NCI-H2107 treated with DMSO at 0.1 percent for 48 hours (cell line): Measurements from ENCODE around the gene STYXL1.

ENCODE experiments used
- DNase-seq: peaks from one replicate; lab custom pipeline; 2025; ENCODE audit not compliant: unreplicated experiment; lab: John Stamatoyannopoulos, UW

Gene STYXL1

DNA sequence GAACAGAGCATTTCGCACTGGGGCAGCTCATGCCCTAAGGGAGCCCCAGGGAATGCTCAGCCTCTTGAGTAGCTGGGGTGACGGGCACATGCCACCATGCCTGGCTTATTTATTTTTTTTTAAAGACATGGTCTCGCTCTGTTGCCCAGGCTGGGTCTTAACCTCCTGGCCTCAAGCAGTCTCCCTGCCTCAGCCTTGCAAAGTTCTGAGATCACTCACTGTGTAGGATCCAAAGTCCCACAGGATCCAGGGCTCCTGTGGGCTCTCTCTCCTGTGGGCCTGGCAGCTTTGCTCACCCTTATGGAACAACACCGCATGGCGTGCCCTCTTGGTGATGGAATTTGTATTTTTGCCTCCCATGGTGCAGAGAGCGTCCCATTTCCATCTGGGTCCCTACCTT lies 87.4 kb downstream of the STYXL1 start:
- no peak for DNase-seq

DNA sequence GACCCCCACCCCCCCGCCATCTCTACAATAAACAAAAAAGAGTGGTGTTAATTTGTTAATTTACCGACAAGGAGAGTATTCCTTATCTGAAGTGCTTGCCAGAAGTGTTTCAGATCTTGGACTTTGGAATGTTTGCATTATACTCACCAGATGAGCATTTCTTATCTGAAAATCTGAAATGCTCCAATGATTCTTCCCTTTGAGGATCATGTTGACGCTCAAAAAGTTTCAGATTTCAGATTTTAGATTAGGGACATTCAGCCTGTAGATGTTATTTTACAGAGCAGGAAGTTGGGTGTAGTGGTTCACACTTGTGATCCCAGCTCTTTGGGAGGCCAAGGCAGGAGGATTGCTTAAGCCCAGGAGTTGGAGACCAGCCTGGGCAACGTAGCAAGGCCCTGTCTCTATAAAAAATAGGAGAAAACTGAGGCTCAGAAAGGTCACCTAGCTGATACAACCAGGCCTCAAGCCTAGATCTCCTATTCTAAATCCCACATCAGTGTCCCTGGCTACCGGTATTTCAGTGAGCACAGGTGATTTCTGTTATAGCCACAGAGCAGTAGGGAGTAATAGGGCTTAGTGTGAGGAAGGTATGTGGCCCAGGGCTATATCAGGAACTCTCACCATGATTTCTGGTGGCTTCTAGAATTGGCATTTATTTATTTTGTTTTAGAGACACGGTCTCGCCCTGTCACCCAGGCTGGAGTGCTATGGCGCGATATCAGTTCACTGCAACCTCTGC lies 88.8 kb downstream of the STYXL1 start:
- no peak for DNase-seq

- no peak for DNase-seq
Measured at GRCh38 chr7:75957021-75957736, 90.6 kb downstream of the STYXL1 start.

- DNase-seq: no peak
Measured at GRCh38 chr7:75955331-75955955, 92.4 kb downstream of the STYXL1 start.

DNA sequence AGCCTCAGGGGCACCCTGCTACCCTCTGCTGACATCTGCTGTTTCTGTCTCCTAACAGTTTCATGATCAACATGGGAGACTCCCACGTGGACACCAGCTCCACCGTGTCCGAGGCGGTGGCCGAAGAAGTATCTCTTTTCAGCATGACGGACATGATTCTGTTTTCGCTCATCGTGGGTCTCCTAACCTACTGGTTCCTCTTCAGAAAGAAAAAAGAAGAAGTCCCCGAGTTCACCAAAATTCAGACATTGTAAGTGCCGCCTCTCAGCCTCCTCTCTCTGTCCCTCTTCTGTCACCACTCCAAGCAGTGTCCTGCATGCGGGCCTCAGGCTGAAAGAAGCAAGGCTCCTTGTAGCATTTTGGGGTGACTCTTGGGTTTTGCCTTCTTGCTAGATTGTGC lies 93.9 kb downstream of the STYXL1 start:
- no peak for DNase-seq

DNA sequence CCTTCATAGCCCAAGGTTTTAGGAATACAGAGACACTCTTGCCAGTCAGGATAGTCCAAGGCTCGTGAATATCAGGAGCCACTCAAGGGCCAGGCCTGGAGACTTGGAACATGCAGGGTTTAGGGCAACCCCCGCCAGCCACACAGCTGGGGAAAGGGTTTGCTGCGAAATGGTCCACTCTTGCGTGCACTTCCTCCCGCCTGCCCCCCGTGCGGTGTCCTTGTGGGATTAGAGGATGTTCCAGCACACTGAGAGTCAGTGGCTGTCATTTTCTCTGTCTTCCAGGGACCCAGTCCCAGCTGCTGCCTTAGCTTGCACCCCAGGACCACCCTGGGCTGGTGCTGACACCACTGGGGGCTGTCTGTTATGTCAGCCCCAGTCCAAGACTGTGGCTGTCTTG lies 94.4 kb downstream of the STYXL1 start:
- no peak for DNase-seq

DNA sequence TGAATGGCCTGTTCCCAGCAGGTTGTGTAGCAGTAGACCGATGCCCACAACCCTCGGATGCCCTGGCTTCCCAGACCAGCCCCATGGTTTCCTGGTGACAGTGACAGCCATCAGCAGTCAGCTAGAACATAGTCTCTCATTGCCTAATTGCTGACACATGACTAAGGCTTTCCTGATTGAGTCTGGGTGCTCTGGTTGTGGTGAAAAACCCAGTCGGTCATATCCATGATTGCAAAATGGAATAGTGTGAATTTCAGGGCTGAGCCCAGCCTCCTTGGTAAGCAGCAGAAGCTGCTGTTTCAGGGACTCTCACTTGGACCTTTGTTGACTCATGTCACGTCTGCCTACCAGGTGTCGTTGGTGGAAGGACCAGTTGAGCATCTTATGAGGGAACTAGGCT lies 96.3 kb downstream of the STYXL1 start:
- no peak for DNase-seq

DNA sequence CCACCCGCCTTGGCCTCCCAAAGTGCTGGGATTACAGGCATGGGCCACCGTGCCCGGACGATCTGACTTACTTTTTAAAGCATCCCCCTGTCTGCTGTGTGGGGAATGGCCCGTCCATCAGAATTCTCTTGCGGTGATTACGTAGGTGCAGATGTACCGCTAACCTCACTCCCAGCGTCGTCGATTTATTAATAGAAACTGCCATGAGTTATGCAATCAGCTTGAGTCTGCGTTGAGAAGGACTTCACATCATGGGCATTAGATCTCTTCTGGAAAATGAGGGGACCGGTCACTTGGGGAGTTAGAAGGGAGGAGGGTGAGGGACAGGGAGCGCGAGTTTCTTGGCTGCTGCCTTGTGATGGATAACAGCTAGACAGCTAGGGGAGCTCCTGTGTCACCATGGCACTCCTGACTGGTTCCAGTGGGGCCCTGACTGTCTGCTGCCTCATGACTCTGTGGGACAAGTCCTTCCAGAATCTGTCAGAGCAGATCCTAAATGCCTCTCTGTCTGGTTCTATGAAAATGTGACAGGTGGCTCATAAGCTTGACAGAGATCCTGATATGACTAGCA lies 97.6 kb downstream of the STYXL1 start:
- no peak for DNase-seq

DNA sequence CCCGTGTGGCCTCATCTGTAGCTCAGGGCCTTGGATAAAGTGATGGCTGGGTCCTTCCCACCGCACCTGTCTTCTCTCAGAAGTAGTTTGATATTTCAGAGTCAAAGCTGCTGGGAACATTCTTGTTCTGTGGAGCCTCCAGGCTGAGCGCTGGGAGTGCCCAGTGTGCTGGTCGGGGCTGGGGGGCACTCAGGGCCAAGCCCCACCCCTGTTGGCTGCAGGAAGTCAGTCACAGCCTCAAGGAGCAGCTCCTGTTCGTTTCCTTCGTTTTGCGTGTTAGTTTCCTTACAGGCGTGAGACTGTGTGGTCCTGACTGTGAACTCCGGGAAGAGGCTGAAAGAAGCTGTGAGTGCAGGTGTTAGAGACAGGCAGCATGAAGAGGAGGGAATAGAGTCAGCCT lies 99.6 kb downstream of the STYXL1 start:
- no peak for DNase-seq
